ENCODE data around the gene TNC.

GRCh38 chr9:115086461-115086860, 31.5 kb downstream of the TNC start:
- TF ChIP-seq CTCF (IDR thresholded peaks at IDR 0.05) (no peak), POLR2A (IDR thresholded peaks at IDR 0.05) (no peak)
